Measurements from ENCODE around the gene ZNG1B.
"Not testable (repeated sequence)": the region's sequence is repeated elsewhere in the genome, so short reads cannot be mapped to it uniquely, and the experiment has no call there.

The ZNG1B gene

GRCh38 chr2:113437508-113438465 is at the start of gene ZNG1B:
Gene ZNG1B, plus strand, starts transcription at chr2:113437691. Its CDS starts 178 bp downstream, at chr2:113437869.
- H3K27me3 ChIP-seq (ENCODE audit: insufficient read depth, low read depth); H3K79me2 ChIP-seq (ENCODE audit: insufficient read depth, low read depth); H3K36me3 ChIP-seq (ENCODE audit: insufficient read depth); H4K20me1 ChIP-seq (ENCODE audit: insufficient read depth); H3K4me3 ChIP-seq (IDR thresholded peaks at IDR 0.05; ENCODE audit: insufficient read depth, low read depth, low read length); H3K4me2 ChIP-seq; H3K4me1 ChIP-seq (ENCODE audit: low read depth, poor library complexity, severe bottlenecking): not testable (repeated sequence)
- H2AFZ ChIP-seq (ENCODE audit: low read depth): 0 out of 2 replicates have a peak within 1 kb of the TSS, but pooled peaks have one; percentile 10
- H3K27ac ChIP-seq: peak within 1 kb of the TSS; percentile 40; the same call in 1 of the 2 replicates
- peak within 1 kb of the TSS; percentile 46; the same call in 1 of the 2 replicates for H3K9ac ChIP-seq

- peak overlapping the region; percentile 85 for H2AFZ ChIP-seq (ENCODE audit: low read depth)
- H3K27ac ChIP-seq: peak overlapping the region; percentile 64
- peak overlapping the region; percentile 63; the same call in 1 of the 2 replicates for H3K9ac ChIP-seq
- no peaks in the 10 kb centered on the region for H3K36me3 ChIP-seq (ENCODE audit: insufficient read depth)
- no peaks in the 10 kb centered on the region for H4K20me1 ChIP-seq (ENCODE audit: insufficient read depth)
- H3K4me2 ChIP-seq: peak overlapping the region; percentile 60
- TF ChIP-seq CTCF (conservative IDR thresholded peaks at IDR 0.05; ENCODE audit: low read depth, low read length): peak; percentile 91
- no peaks in the 10 kb centered on the region for H3K27me3 ChIP-seq (ENCODE audit: insufficient read depth, low read depth)
- H3K4me3 ChIP-seq (IDR thresholded peaks at IDR 0.05; ENCODE audit: insufficient read depth, low read depth, low read length): no peak overlapping the region
- H3K4me1 ChIP-seq (ENCODE audit: low read depth, poor library complexity, severe bottlenecking): peaks cover 5% of the 10 kb centered on the region
- no peaks in the 10 kb centered on the region for H3K79me2 ChIP-seq (ENCODE audit: insufficient read depth, low read depth)
Observed at GRCh38 chr2:113390124-113390849, 47.2 kb upstream of the ZNG1B start.

GRCh38 chr2:113391073-113391472 is 46.4 kb upstream of the ZNG1B start:
- Histone ChIP-seq H3K27me3 (ENCODE audit: insufficient read depth, low read depth) (no peaks in the 10 kb centered on the region), H3K36me3 (ENCODE audit: insufficient read depth) (no peaks in the 10 kb centered on the region), H3K9ac (no peak overlapping the region), H4K20me1 (ENCODE audit: insufficient read depth) (no peaks in the 10 kb centered on the region), H2AFZ (ENCODE audit: low read depth) (no peak overlapping the region), H3K4me3 (IDR thresholded peaks at IDR 0.05; ENCODE audit: insufficient read depth, low read depth, low read length) (no peak overlapping the region), H3K4me2 (no peak overlapping the region), H3K27ac (no peak overlapping the region), H3K79me2 (ENCODE audit: insufficient read depth, low read depth) (no peaks in the 10 kb centered on the region), H3K4me1 (ENCODE audit: low read depth, poor library complexity, severe bottlenecking) (peaks cover 5% of the 10 kb centered on the region)
- no peak for TF ChIP-seq CTCF (conservative IDR thresholded peaks at IDR 0.05; ENCODE audit: low read depth, low read length)

- H3K4me2 ChIP-seq: no peak overlapping the region
- H3K4me1 ChIP-seq (ENCODE audit: low read depth, poor library complexity, severe bottlenecking): no peaks in the 10 kb centered on the region
- H3K27ac ChIP-seq: no peak overlapping the region
- TF ChIP-seq CTCF (conservative IDR thresholded peaks at IDR 0.05; ENCODE audit: low read depth, low read length): no peak
- H3K27me3 ChIP-seq (ENCODE audit: insufficient read depth, low read depth): no peaks in the 10 kb centered on the region
- no peaks in the 10 kb centered on the region for H3K79me2 ChIP-seq (ENCODE audit: insufficient read depth, low read depth)
- no peaks in the 10 kb centered on the region for H4K20me1 ChIP-seq (ENCODE audit: insufficient read depth)
- H2AFZ ChIP-seq (ENCODE audit: low read depth): no peak overlapping the region
- no peak overlapping the region for H3K4me3 ChIP-seq (IDR thresholded peaks at IDR 0.05; ENCODE audit: insufficient read depth, low read depth, low read length)
- no peak overlapping the region for H3K9ac ChIP-seq
- H3K36me3 ChIP-seq (ENCODE audit: insufficient read depth): no peaks in the 10 kb centered on the region
Observed at GRCh38 chr2:113406114-113406513, 31.4 kb upstream of the ZNG1B start.
